A549 (cell line): ENCODE data around the gene FBLN1. TPM values are rescaled to one million over a fixed set of nuclear protein-coding genes. Genes with fewer than 3 reads are reported as not detected.
"Not testable (repeated sequence)": the region's sequence is repeated elsewhere in the genome, so short reads cannot be mapped to it uniquely, and the experiment has no call there.

ENCODE experiments used
- ATAC-seq, 2 experiments: fragments of 200-7000 bp in 1 of 2; fragments of >200 bp in 1 of 2; cut with Nextera tagmentation in 1 of 2; cut with Tn5 transposase in 1 of 2; 3 replicates each; pipeline versions ENCODE4 v1.8.0 to v1.9.1; 2018 to 2020; ENCODE audit warnings: mild to moderate bottlenecking in 1 of 2, moderate library complexity in 1 of 2
- CTCF ChIA-PET: fragments of 300-600 bp; sonication (Branson Sonifier 250); formaldehyde crosslinking; extraction: SDS; loops from one replicate; lab custom pipeline; 2021; ENCODE audit warnings: antibody characterized with exemption, inconsistent platforms; lab: Yijun Ruan, JAX
- POLR2A ChIA-PET: fragments of 350-600 bp; formaldehyde crosslinking; extraction: SDS; loops from one replicate; lab custom pipeline; 2021; ENCODE audit warnings: antibody characterized with exemption, inconsistent platforms; lab: Yijun Ruan, JAX
- DNase-seq, 2 experiments: peaks; one replicate each; pipeline versions ENCODE4 v3.0.0 to v3.0.0-alpha.2; 2011 to 2016; ENCODE audit warnings: low read depth in 1 of 2, low spot score in 1 of 2
- FAIRE-seq: peaks from 2 replicates; lab custom pipeline; 2011; peaks lifted over from hg19 to GRCh38; lab: Jason Lieb, UNC
- H3K27ac ChIP-seq, 2 experiments: fragments of >200 bp; sonication (Bioruptor Twin); formaldehyde crosslinking; 3 replicates each; pipeline ENCODE4 v1.5.1; 2016 to 2017
- H3K4me1 ChIP-seq: fragments of >200 bp; sonication (Bioruptor Twin); formaldehyde crosslinking; 3 replicates; pipeline ENCODE4 v1.6.1; 2016
- H3K4me2 ChIP-seq: fragments of >200 bp; sonication (Bioruptor Twin); formaldehyde crosslinking; 3 replicates; pipeline ENCODE4 v1.6.1; 2016
- H3K4me3 ChIP-seq: fragments of >200 bp; sonication (Bioruptor Twin); formaldehyde crosslinking; 3 replicates; pipeline ENCODE4 v1.5.1; 2016
- H3K9me3 ChIP-seq: fragments of >200 bp; sonication (Bioruptor Twin); formaldehyde crosslinking; 3 replicates; pipeline ENCODE4 v1.6.1; 2016
- CBX2 ChIP-seq: fragments of 200-600 bp; sonication (generic); IDR thresholded peaks from 2 replicates; pipeline ENCODE4 v1.6.1; 2016; ENCODE audit warnings: low read depth, mild to moderate bottlenecking, borderline replicate concordance
- EHF ChIP-seq: fragments of 250-450 bp; sonication (Bioruptor Pico); IDR thresholded peaks from 2 replicates; pipeline ENCODE4 v1.5.0; 2020; ENCODE audit warnings: mild to moderate bottlenecking
- EHMT2 ChIP-seq: fragments of 200-600 bp; sonication (generic); IDR thresholded peaks from 2 replicates; pipeline ENCODE4 v1.6.1; 2016; ENCODE audit warnings: antibody characterized with exemption, low read depth, mild to moderate bottlenecking, moderate library complexity
- FOSL2 ChIP-seq, 2 experiments: fragments of 450-650 bp in 1 of 2; fragments of >200 bp in 1 of 2; sonication (Bioruptor Twin) in 1 of 2; formaldehyde crosslinking; IDR thresholded peaks; 2 replicates each; pipeline versions ENCODE4 v1.5.0 to v1.6.1; 2016 to 2020; ENCODE audit warnings: mild to moderate bottlenecking in 1 of 2, moderate library complexity in 1 of 2
- HDAC2 ChIP-seq: fragments of 200-600 bp; sonication (generic); IDR thresholded peaks from 2 replicates; pipeline ENCODE4 v1.6.1; 2016
- JUN ChIP-seq, 2 experiments: fragments of >200 bp; sonication (Bioruptor Twin); formaldehyde crosslinking; IDR thresholded peaks; 2 replicates in 1 of 2; 3 replicates in 1 of 2; pipeline ENCODE4 v1.6.1; 2016 to 2017
- JUNB ChIP-seq: fragments of >200 bp; sonication (Bioruptor Twin); formaldehyde crosslinking; IDR thresholded peaks from 2 replicates; pipeline ENCODE4 v1.6.1; 2016
- MAFK ChIP-seq: fragments of 450-650 bp; IDR thresholded peaks from 2 replicates; pipeline ENCODE4 v1.6.1; 2014; ENCODE audit not compliant: partially characterized antibody
- MYC ChIP-seq: IDR thresholded peaks from 2 replicates; pipeline ENCODE4 v1.6.1; 2012; ENCODE audit warnings: mild to moderate bottlenecking, inconsistent platforms, low read length, improper control_type of control experiment, borderline replicate concordance
- PHF8 ChIP-seq: fragments of 200-600 bp; sonication (generic); IDR thresholded peaks from 2 replicates; pipeline ENCODE4 v1.6.1; 2016; ENCODE audit warnings: low read depth, mild to moderate bottlenecking, antibody characterized with exemption, moderate library complexity, borderline replicate concordance
- POLR2A ChIP-seq: IDR thresholded peaks from 2 replicates; pipeline ENCODE4 v1.6.1; 2012; ENCODE audit warnings: mild to moderate bottlenecking, low read length
- POLR2AphosphoS2 ChIP-seq: conservative IDR thresholded peaks from 2 replicates; pipeline ENCODE4 v1.6.1; 2012; ENCODE audit warnings: low read length, improper control_type of control experiment, inconsistent platforms
- RCOR1 ChIP-seq: fragments of 150-350 bp; IDR thresholded peaks from 2 replicates; pipeline ENCODE4 v1.6.1; 2014; ENCODE audit warnings: antibody characterized with exemption, low read length, low read depth
- RFX5 ChIP-seq: fragments of 450-650 bp; IDR thresholded peaks from 2 replicates; pipeline ENCODE4 v1.7.1; 2014; ENCODE audit warnings: antibody characterized with exemption, mild to moderate bottlenecking, moderate library complexity
- SREBF2 ChIP-seq: fragments of 450-650 bp; IDR thresholded peaks from 2 replicates; pipeline ENCODE4 v1.6.1; 2014; ENCODE audit warnings: mild to moderate bottlenecking, moderate library complexity
- TP53 ChIP-seq: fragments of 250-450 bp; sonication (Bioruptor Pico); IDR thresholded peaks from 2 replicates; pipeline ENCODE4 v1.5.0; 2021; ENCODE audit warnings: mild to moderate bottlenecking, moderate library complexity
- WGBS: methylation state at CpG from one replicate; pipeline ENCODE4 v1.1.6; 2017; ENCODE audit errors: missing lambda C conversion rate; 5-methylcytosine and 5-hydroxymethylcytosine counted together
- polyA plus RNA-seq, 4 experiments: library from polyadenylated mRNA; depleted of rRNA in 3 of 4; stranded (reverse); fragments of >200 nt; fragmentation: RNase III in 1 of 4; extraction: RNeasy Plus Mini Kit Qiagen cat#74134 plus additional on column Dnase treatment in 1 of 4; gene quantifications; 2 replicates in 3 of 4; 3 replicates in 1 of 4; pipeline ENCODE4 v1.2.3, GENCODE V29; 2011 to 2017
- TF ChIP-seq, protein P1 (sequence below): fragments of >200 bp; sonication (Bioruptor Twin); formaldehyde crosslinking; IDR thresholded peaks from 2 replicates; pipeline ENCODE4 v1.6.1; 2016
- TF ChIP-seq, protein P2 (sequence below): fragments of 250-450 bp; sonication (Bioruptor Pico); IDR thresholded peaks from 2 replicates; pipeline ENCODE4 v1.5.0; 2021; ENCODE audit warnings: mild to moderate bottlenecking, moderate library complexity, borderline replicate concordance
- TF ChIP-seq, protein P3 (sequence below): IDR thresholded peaks from 2 replicates; pipeline ENCODE4 v1.6.1; 2012

The FBLN1 gene
- polyA plus RNA-seq, 2 of the 4 experiments (the other 2 are of a cell fraction) = 18.2 to 32.7 TPM

DNA sequence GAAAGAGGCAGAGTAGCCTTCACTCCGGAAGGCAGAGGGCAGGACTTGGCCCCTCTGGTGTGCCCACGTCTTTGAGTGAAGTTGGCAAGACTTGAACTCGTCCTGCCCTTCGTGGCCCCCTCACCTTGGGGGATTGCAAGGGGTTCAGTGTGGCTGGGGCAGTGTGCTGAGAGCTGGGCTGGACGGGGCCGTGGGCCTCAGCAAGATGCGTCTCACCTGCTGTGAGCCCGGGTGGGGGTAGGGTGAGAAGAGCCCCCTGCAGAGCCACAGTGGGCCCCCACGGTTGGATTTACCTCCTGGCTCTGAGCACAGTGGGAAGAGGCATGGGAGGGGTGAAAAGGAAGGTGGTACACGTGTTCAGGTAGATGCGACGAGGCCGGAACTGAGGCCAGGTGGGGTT lies 87.6 kb downstream of the FBLN1 start:
- POLR2A ChIA-PET = no interaction called here

DNA sequence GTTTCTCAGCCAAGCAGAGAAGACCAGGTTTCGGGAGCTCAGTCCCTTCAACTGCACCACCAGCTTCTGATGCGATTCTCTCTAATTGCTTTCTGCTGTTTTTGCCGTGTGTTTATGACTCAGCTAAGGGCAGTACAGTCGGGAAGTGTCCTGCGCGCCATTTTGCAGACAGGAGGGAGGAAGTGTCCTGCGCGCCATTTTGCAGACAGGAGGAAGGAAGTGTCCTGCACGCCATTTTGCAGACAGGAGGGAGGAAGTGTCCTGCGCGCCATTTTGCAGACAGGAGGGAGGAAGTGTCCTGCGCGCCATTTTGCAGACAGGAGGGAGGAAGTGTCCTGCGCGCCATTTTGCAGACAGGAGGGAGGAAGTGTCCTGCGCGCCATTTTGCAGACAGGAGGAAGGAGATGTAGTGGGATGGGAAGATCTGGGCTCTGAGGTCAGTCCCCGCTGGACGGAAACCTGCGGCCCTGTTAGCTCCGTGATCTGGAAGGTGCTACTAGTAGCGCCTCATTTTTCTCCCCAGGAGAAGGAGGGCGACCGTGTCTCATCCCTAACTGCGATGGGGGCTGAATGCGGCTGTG lies 89.0 kb downstream of the FBLN1 start:
- Histone ChIP-seq H3K4me1 (peaks cover 21% of the 10 kb centered on the region), H3K27ac (peak overlapping the region in 1 of 2 experiments; percentile 74; a peak in 3 of 6 replicates)
- 95% methylated on average over 26 of the region's 26 CpGs for WGBS
- CTCF ChIA-PET, H3K4me2 ChIP-seq, H3K4me3 ChIP-seq, H3K9me3 ChIP-seq, DNase-seq, FAIRE-seq, POLR2A ChIA-PET, ATAC-seq: not testable (repeated sequence)

More for the DNA sequence above, 87.6 kb downstream of the FBLN1 start:
- Histone ChIP-seq H3K27ac (peak overlapping the region; percentile 27 to 74; a peak in 4 of 6 replicates), H3K4me1 (peaks cover 27% of the 10 kb centered on the region), H3K9me3 (no peaks in the 10 kb centered on the region), H3K4me2 (no peak overlapping the region), H3K4me3 (no peak overlapping the region)
- TF ChIP-seq CBX2 (no peak), MAFK (no peak), EHMT2 (no peak), POLR2AphosphoS2 (no peak), FOSL2 (IDR thresholded peaks at IDR 0.05) (no peak), FOSL2 (CRISPR knock-in tag; IDR thresholded peaks at IDR 0.05) (no peak), JUN (IDR thresholded peaks at IDR 0.05) (no peak), RFX5 (no peak), HDAC2 (no peak), MYC (no peak), PHF8 (no peak), EHF (CRISPR knock-in tag) (no peak), TP53 (no peak), RCOR1 (no peak), SREBF2 (no peak)
- TF ChIP-seq, protein P1, sequence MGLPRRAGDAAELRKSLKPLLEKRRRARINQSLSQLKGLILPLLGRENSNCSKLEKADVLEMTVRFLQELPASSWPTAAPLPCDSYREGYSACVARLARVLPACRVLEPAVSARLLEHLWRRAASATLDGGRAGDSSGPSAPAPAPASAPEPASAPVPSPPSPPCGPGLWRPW = no peak
- TF ChIP-seq, protein P2, sequence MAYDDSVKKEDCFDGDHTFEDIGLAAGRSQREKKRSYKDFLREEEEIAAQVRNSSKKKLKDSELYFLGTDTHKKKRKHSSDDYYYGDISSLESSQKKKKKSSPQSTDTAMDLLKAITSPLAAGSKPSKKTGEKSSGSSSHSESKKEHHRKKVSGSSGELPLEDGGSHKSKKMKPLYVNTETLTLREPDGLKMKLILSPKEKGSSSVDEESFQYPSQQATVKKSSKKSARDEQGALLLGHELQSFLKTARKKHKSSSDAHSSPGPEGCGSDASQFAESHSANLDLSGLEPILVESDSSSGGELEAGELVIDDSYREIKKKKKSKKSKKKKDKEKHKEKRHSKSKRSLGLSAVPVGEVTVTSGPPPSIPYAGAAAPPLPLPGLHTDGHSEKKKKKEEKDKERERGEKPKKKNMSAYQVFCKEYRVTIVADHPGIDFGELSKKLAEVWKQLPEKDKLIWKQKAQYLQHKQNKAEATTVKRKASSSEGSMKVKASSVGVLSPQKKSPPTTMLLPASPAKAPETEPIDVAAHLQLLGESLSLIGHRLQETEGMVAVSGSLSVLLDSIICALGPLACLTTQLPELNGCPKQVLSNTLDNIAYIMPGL (CRISPR knock-in tag) = no peak
- TF ChIP-seq, protein P3, sequence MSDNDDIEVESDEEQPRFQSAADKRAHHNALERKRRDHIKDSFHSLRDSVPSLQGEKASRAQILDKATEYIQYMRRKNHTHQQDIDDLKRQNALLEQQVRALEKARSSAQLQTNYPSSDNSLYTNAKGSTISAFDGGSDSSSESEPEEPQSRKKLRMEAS = no peak
- 91% methylated on average over 6 of the region's 13 CpGs for WGBS
- DNase-seq (no peak), FAIRE-seq (no peak), ATAC-seq (no peak)
- CTCF ChIA-PET = interaction anchor here (1.7 to 1.9 kb wide), 2 partner anchors 12 to 55 kb away, joined by 5 to 6 read pairs; no protein-coding TSS in a partner anchor

DNA sequence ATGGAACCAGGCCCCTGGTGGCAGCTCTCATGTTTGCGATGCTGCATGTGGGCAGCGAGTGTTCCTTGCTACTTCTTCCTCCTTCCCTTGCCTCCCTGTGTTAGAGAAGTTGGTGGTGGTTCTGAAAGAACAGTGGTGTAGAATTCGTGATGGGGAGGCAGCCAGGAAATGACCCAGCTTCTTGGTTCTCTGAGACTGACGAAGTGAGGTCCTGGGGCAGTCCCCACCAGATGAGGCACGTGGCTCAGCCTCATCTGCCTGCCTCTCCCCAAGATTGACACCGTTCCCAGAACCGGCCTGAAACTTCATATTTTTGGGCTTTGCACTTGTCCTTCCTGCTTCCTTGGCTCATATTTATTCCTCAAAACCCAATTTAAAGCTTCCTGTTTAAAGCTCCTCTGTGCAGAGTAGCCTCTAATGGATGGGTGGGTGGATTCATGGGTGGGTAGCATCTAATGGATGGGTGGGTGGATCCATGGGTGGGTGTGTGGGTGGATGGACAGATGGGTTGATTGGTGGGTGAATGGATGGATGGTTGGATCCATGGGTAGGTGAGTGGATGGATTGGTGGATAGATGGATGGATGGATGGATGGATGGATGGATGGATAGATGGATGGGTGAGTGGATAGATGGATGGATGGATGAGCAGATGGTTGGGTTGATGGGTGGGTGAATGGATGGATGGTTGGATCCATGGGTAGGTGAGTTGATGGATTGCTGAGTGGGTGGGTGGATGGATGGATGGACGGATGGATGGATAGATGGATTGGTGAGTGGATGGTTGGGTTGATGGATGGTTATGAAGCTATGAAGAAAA lies 91.6 kb downstream of the FBLN1 start:
- 95% methylated on average over 8 of the region's 8 CpGs for WGBS
- H3K4me3 ChIP-seq = no peak overlapping the region
- ChIA-PET CTCF (interaction anchor here (1.1 to 2.0 kb wide), 3 partner anchors 11 to 17 kb away, joined by 3 to 8 read pairs (median 3); no protein-coding TSS in a partner anchor), POLR2A (no interaction called here)
- TF ChIP-seq POLR2AphosphoS2 (no peak), POLR2A (no peak), JUNB (no peak), MYC (no peak)
- H3K27ac ChIP-seq = peak overlapping the region in 1 of 2 experiments; percentile 64; a peak in 3 of 6 replicates
- H3K4me1 ChIP-seq = peaks cover 21% of the 10 kb centered on the region
- FAIRE-seq (no peak), ATAC-seq (peak in 1 of 2 experiments; percentile 22; a peak in 1 of 6 replicates), DNase-seq (no peak)
- no peak overlapping the region for H3K4me2 ChIP-seq
- H3K9me3 ChIP-seq = no peaks in the 10 kb centered on the region
